Endothelial cell of umbilical vein (primary cell): Measurements from ENCODE around the gene GFPT1. TPM values are rescaled to one million over a fixed set of nuclear protein-coding genes. Genes with fewer than 3 reads are reported as not detected.

Experiments used
- BruUV-seq: library from RNA; stranded (reverse); fragments of 400-500 nt; replicated peaks from 2 replicates; lab custom pipeline; 2021; lab: Mats Ljungman, UMichigan
- CTCF ChIA-PET: fragments of 300-600, 350-600 bp; sonication (Branson Sonifier 250); formaldehyde crosslinking; loops from one replicate; lab custom pipeline; 2021; ENCODE audit warnings: antibody characterized with exemption, inconsistent platforms; lab: Charles Lee
- POLR2A ChIA-PET: fragments of 300-600, 350-600 bp; sonication (Branson Sonifier 250); formaldehyde crosslinking; loops from one replicate; lab custom pipeline; 2021; ENCODE audit warnings: antibody characterized with exemption, inconsistent platforms; lab: Charles Lee
- DNase-seq: peaks from one replicate; pipeline ENCODE4 v3.0.0-alpha.2; 2011; ENCODE audit warnings: low read depth, low spot score
- FAIRE-seq: peaks from 2 replicates; lab custom pipeline; 2011; peaks lifted over from hg19 to GRCh38; lab: Jason Lieb, UNC
- H2AFZ ChIP-seq: 2 replicates; pipeline ENCODE4 v1.6.0; 2012; ENCODE audit warnings: low read depth, low read length, control low read depth, inconsistent platforms
- H3K27ac ChIP-seq: 2 replicates; pipeline ENCODE4 v1.5.1; 2011; ENCODE audit warnings: low read depth, mild to moderate bottlenecking, control low read depth, low read length, moderate library complexity; ENCODE audit not compliant: insufficient read depth
- H3K27me3 ChIP-seq, 2 experiments: 2 replicates each; pipeline versions ENCODE4 v1.6.0 to v1.6.1; 2011; ENCODE audit warnings: low read length in 2 of 2, mixed read lengths in 1 of 2; ENCODE audit not compliant: control insufficient read depth in 2 of 2, insufficient read depth in 2 of 2
- H3K36me3 ChIP-seq, 2 experiments: 2 replicates in 1 of 2; 3 replicates in 1 of 2; pipeline ENCODE4 v1.5.1; 2011; ENCODE audit warnings: low read length in 2 of 2, mild to moderate bottlenecking in 1 of 2, moderate library complexity in 1 of 2; ENCODE audit not compliant: control insufficient read depth in 2 of 2, insufficient read depth in 2 of 2; ENCODE audit errors: extremely low read depth in 1 of 2
- H3K4me1 ChIP-seq: 3 replicates; pipeline ENCODE4 v1.5.1; 2011; ENCODE audit warnings: mild to moderate bottlenecking, low read length; ENCODE audit not compliant: control insufficient read depth, insufficient read depth; ENCODE audit errors: extremely low read depth
- H3K4me2 ChIP-seq: 2 replicates; pipeline ENCODE4 v1.6.1; 2011; ENCODE audit warnings: low read length, control low read depth, mixed read lengths; ENCODE audit not compliant: insufficient read depth
- H3K4me3 ChIP-seq, 3 experiments: fragments of 200-600 bp in 1 of 3; sonication (generic), shearing (Covaris generic) in 1 of 3; replicated peaks in 1 of 3; 2 replicates each; pipeline ENCODE4 v1.5.1; 2011 to 2016; ENCODE audit warnings: control low read depth in 3 of 3, low read length in 3 of 3, mild to moderate bottlenecking in 2 of 3, inconsistent platforms in 1 of 3, low read depth in 1 of 3, moderate library complexity in 1 of 3; ENCODE audit not compliant: insufficient read depth in 1 of 3
- H3K79me2 ChIP-seq: 2 replicates; pipeline ENCODE4 v1.6.0; 2012; ENCODE audit warnings: low read length, inconsistent platforms; ENCODE audit not compliant: control insufficient read depth, insufficient read depth
- H3K9ac ChIP-seq: replicated peaks from 2 replicates; pipeline ENCODE3; 2011; ENCODE audit warnings: low read length, control low read depth; ENCODE audit not compliant: insufficient read depth; ENCODE audit errors: extremely low read depth
- H3K9me1 ChIP-seq: replicated peaks from 3 replicates; pipeline ENCODE4 v1.6.0; 2011; ENCODE audit warnings: mild to moderate bottlenecking, low read length; ENCODE audit not compliant: control insufficient read depth, insufficient read depth; ENCODE audit errors: extremely low read depth
- H3K9me3 ChIP-seq: replicated peaks from 2 replicates; pipeline ENCODE4 v1.5.1; 2012; ENCODE audit warnings: low read length, inconsistent platforms; ENCODE audit not compliant: control insufficient read depth, insufficient read depth
- H4K20me1 ChIP-seq: replicated peaks from 2 replicates; pipeline ENCODE3; 2011; ENCODE audit warnings: mild to moderate bottlenecking, low read length; ENCODE audit not compliant: control insufficient read depth, insufficient read depth; ENCODE audit errors: extremely low read depth
- EZH2 ChIP-seq: IDR thresholded peaks from 2 replicates; pipeline ENCODE4 v1.6.1; 2012; ENCODE audit warnings: borderline replicate concordance, low read depth, mild to moderate bottlenecking, moderate library complexity, low read length, inconsistent platforms; ENCODE audit not compliant: severe bottlenecking
- FOS ChIP-seq: IDR thresholded peaks from 2 replicates; pipeline ENCODE4 v1.6.1; 2011; ENCODE audit warnings: mild to moderate bottlenecking, low read length, moderate library complexity, borderline replicate concordance; ENCODE audit not compliant: insufficient read depth
- GATA2 ChIP-seq: IDR thresholded peaks from 2 replicates; pipeline ENCODE4 v1.7.0; 2011; ENCODE audit warnings: low read depth, mild to moderate bottlenecking, moderate library complexity, mixed read lengths, low read length; ENCODE audit not compliant: insufficient read length, insufficient read depth
- JUN ChIP-seq: IDR thresholded peaks from 2 replicates; pipeline ENCODE4 v1.6.1; 2011; ENCODE audit warnings: borderline replicate concordance, low read depth; ENCODE audit not compliant: insufficient read length, insufficient read depth
- MYC ChIP-seq: IDR thresholded peaks from one replicate; pipeline ENCODE4 v1.6.1; 2011; ENCODE audit warnings: mild to moderate bottlenecking, low read depth, low read length
- POLR2A ChIP-seq: IDR thresholded peaks from 2 replicates; pipeline ENCODE4 v1.6.1; 2012; ENCODE audit warnings: low read depth, mild to moderate bottlenecking, control low read depth, low read length
- POLR2AphosphoS5 ChIP-seq: IDR thresholded peaks from 2 replicates; pipeline ENCODE4 v1.6.1; 2012; ENCODE audit warnings: low read depth, mild to moderate bottlenecking, control low read depth, low read length, moderate library complexity; ENCODE audit not compliant: insufficient read depth
- dilution Hi-C: fragments of 300-500 bp; cut with MboI; formaldehyde crosslinking; loops from one replicate; pipeline ENCODE4 v1.15.0; 2019; ENCODE audit warnings: low sequenced_read_pairs; ENCODE audit not compliant: extremely low pct_ligation_motif_present
- intact Hi-C: fragments of 100-400 bp; cut with micrococcal nuclease; formaldehyde crosslinking; loops from one replicate; pipeline ENCODE4 v1.10.0; 2022
- polyA plus RNA-seq, 4 experiments: library from polyadenylated mRNA; depleted of rRNA in 3 of 4; stranded (reverse) in 3 of 4; unstranded in 1 of 4; fragments of >200 nt; gene quantifications; 2 replicates each; pipeline versions ENCODE4 v1.2.1 to v1.2.3, GENCODE V29; 2011 to 2012; ENCODE audit warnings: missing spikeins in 1 of 4
- total RNA-seq: library from RNA; stranded (reverse); gene quantifications from 2 replicates; pipeline ENCODE4 v1.2.3, GENCODE V29; 2021
- TF ChIP-seq, protein P1 (sequence below), 2 donors: IDR thresholded peaks; 1 replicate in 1 of 2; 2 replicates in 1 of 2; pipeline ENCODE4 v1.5.1; 2011; ENCODE audit warnings: low read length in 2 of 2, mild to moderate bottlenecking in 2 of 2, moderate library complexity in 2 of 2, control low read depth in 1 of 2, inconsistent platforms in 1 of 2, low read depth in 1 of 2; ENCODE audit not compliant: insufficient read depth in 1 of 2; ENCODE audit errors: extremely low read depth in 1 of 2
- TF ChIP-seq, protein P2 (sequence below): IDR thresholded peaks from 2 replicates; pipeline ENCODE4 v1.6.1; 2011; ENCODE audit not compliant: insufficient read depth, insufficient read length

Gene GFPT1
- total and polyA plus RNA-seq, 2 donors (not counting 3 experiments of a cell fraction or from before 2014, with no cell fraction given) = 8.8 to 38.7 TPM

DNA sequence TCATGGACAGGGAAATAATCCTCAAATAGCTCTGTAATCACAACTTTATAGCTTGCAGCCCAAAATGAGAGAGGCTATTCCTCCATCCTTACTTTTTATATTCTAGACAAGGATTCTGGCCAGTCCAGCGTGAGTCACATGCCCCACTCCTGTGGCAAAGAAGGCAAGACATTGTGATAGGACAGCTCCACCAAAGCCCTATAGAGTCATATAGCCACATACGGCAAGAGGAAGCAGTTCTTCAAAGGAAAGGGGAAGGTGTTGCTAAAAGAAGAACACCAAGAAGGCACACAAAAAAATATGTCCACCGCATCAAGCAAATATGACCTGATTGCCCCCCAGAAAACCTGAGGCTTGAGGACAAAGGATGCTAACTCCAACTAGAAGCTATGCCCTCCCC is 3.4 kb upstream of the GFPT1 start:
- Histone ChIP-seq H3K79me2 (peaks cover 14% of the 10 kb centered on the region), H2AFZ (no peak overlapping the region), H3K9me3 (no peaks in the 10 kb centered on the region), H3K9ac (no peak overlapping the region), H3K27ac (no peak overlapping the region), H3K4me3 (no peak overlapping the region), H3K27me3 (no peaks in the 10 kb centered on the region), H3K4me2 (no peak overlapping the region), H3K4me1 (peaks cover 10% of the 10 kb centered on the region), H3K9me1 (no peaks in the 10 kb centered on the region), H3K36me3 (peaks cover 0 to 3% of the 10 kb centered on the region in 2 experiments), H4K20me1 (no peaks in the 10 kb centered on the region)
- intact Hi-C loops = no loop called here
- TF ChIP-seq EZH2 (no peak), POLR2AphosphoS5 (no peak), GATA2 (no peak), POLR2A (no peak), FOS (no peak), MYC (no peak), JUN (no peak)
- TF ChIP-seq, protein P1, sequence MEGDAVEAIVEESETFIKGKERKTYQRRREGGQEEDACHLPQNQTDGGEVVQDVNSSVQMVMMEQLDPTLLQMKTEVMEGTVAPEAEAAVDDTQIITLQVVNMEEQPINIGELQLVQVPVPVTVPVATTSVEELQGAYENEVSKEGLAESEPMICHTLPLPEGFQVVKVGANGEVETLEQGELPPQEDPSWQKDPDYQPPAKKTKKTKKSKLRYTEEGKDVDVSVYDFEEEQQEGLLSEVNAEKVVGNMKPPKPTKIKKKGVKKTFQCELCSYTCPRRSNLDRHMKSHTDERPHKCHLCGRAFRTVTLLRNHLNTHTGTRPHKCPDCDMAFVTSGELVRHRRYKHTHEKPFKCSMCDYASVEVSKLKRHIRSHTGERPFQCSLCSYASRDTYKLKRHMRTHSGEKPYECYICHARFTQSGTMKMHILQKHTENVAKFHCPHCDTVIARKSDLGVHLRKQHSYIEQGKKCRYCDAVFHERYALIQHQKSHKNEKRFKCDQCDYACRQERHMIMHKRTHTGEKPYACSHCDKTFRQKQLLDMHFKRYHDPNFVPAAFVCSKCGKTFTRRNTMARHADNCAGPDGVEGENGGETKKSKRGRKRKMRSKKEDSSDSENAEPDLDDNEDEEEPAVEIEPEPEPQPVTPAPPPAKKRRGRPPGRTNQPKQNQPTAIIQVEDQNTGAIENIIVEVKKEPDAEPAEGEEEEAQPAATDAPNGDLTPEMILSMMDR (IDR thresholded peaks at IDR 0.05; ENCODE audit: extremely low read depth in 1 of 2, insufficient read depth in 1 of 2, low read depth in 1 of 2, low read length in 2 of 2) = no peak
- TF ChIP-seq, protein P2, sequence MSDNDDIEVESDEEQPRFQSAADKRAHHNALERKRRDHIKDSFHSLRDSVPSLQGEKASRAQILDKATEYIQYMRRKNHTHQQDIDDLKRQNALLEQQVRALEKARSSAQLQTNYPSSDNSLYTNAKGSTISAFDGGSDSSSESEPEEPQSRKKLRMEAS = no peak
- FAIRE-seq = no peak
- CTCF ChIA-PET = interaction anchor here (0.7 to 3.1 kb wide), 7 partner anchors 12 to 47 kb away, joined by 3 to 16 read pairs (median 3); partner anchors contain the start of gene NFU1
- no peak for DNase-seq
- POLR2A ChIA-PET = no interaction called here
- dilution Hi-C loops = no loop called here
- BruUV-seq = no TSS peak
